Stimulated activated CD4-positive, alpha-beta T cell treated with anti-CD3 and anti-CD28 coated beads, Interleukin-2, amount 100 ng/mL, for 24 hours (primary cell): ENCODE data around the gene TREH.

ENCODE experiments used
- DNase-seq, 2 donors: peaks; one replicate each; pipeline ENCODE4 v3.0.0-alpha.2; 2020

The TREH gene

DNA sequence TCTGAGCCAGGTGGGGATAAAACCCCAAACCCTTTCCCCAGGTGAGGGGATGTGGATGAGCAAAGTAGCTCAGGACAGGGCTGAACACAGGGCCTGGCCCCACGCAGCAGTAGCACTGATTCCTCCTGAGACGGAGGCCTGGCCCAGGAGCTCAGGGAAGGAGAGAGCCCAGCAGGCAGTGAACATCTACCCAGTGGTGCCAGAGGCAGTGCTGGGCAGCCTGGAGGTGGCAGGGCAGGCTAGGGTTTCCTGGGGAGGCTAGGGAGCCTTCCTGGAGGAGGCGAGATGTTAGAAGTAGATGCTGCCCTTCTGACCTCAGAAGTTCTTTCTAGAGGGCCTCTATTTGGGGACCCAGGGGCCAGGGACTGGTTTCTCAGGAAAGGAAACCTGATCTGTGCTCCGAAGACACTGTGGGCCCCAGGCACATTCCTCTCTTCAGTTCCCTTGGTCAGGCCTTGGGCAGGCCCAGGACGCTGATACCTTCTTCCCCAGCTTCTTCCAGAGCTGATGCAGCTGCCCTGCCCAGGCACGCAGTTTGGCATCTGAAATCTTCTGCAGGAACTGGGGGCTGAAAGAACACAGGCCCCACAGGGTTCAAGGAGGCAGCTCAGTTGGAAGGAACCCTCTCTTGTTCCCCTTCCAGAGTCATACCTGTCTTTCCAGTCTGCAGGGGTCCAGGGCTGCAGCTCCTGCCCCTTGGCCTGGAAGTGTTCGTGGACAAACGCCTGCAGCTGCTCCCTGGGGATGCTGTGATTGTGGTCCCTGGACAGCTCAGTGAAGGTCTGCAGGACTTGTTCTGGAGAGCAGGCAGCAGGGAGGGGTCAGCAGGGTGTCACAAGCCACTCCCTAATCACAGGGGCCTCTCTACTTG, 16.8 kb downstream of the TREH start:
- DNase-seq = no peak

DNA sequence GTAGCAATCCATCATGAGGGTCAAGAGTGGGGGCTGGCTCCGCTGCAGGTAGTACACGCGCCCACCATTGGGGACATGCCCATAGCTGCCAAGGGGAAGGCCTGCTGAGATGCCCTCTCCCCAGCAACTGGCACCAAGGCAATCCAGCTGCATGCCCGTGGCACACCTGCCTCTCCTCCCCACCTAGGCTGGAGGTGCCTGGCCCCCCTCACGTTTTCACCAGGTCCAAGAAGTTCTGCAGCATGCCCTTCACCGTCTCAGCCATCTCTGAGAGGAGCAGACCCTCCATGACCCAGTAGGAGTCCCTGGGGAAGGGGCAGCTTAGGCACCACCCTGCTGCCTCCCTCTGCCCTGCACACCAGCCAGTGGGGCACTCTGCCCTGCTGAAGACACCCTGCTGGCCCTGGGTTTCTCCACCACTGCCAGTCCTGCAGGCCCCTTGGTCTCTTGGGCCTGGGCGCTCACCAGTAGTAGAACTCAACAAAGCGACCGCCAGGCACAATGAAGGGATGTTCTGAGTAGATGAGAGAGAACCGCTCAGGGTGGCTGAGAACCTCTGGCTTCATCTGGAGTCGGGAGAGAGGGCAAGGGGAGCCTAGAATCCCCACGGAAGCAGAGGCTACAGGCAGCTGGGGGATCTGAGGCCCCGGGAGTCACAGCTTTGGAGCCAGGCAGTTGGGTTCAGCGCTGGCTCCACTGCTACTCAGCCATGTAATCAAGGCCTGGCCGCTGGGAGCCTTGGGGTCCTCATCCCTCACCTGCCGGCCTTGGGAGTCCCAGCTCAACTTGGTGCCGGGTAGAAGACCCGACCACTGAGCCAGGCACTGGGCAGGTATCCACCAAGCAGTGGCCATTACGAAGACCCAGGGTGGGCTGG, 17.8 kb downstream of the TREH start:
- DNase-seq = no peak

DNA sequence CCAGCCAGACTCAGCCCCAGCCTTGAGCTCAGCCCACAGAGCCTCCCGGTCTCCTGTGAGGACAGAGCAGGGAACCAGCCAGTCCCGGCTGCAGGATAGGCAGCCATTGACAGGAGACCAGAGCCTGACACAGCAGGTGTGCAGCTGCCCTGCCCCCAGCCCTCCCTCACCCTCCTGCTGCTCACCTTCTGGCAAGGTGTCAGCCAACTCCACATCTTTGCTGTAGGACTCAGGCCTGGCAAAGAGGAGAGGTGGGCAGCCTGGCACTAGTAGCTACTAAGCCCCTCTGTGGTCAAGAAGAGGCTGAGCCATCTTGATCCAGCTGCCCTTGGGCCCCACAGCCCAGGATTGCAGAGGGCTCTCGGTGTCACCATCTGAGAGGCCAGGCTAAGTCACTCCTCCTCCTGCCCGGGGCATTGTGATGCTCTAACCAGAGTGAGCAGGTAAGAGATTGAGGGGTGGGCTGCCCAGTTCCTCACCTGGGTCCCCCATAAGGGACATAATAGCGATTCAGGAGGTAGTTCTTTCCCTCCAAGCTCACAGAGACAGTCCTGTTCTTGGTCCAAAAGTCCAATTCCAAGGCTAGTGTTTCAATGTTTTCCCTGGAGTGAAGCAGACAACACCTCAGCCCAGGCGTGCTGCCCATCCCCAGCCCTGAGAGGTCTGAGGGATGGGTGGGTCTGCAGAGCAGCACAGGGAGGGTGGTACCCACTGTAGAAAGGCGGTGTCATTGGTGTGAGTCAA, 18.6 kb downstream of the TREH start:
- DNase-seq = no peak

DNA sequence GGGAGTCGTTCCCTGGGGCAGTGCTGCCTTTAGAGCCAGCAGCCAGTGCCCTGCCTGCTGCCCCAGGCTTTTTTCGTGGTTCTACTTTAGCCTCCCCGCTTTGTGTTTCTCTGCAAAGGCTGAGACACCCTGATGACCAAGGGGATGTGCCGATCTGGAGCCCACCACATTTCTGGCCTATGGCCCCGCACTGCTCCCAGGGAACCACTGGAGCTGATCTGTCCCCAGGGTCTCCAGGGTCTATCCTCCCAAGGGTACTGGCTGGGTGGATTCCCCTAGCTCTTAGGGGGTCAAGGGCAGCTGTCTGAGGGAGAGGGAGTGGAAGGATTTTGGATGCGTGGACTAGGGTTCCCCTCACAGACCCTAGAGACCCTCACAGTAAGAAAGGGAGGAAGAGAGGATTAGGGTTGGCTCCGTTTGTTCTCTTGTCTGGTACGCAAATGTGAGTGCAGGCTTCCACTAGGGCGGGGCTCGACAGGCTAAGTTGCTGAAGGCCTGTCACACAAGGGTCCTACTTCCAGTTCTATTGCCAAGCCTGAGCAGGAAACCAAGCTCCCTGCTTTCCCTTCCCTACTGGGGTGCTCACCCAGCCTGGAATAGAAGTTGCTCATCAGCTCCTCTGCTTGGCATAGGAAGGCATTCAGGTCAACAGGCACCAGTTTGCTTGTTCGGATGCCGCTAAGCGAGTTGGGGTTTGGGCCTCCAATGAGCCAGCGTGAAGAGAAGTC, 19.3 kb downstream of the TREH start:
- no peak for DNase-seq

DNA sequence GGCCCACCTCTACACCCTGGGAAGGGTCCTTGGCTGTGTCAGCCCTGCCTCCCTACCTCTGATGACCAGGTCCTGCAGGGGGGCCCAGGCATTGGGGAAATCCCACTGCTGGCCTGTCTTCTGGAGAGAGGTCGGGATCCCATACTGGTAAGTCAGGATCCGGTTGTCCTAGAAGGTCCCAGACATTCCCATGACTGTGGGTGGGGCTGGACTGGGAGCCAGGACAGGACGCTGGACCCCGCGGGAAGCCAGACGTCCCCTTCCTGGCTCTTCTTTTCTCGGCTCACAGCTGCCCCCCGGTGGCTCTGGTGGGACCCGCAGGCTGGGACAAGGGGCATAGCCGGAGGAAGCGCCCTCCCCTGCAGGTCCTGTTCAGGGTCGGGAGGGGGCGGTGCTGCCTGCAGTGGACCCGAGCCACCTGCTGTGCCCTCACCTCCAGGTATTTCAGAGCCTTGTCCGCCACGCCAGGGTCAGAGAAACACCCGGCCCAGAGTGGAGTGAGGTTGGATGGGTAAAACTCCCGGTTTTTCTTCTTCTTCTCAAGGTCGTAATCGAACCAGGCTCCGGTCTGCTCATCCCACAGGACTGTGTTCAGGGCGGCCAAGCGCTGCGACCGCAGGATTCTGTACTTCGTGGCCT, 20.0 kb downstream of the TREH start:
- DNase-seq = peak; percentile 94 to 97

DNA sequence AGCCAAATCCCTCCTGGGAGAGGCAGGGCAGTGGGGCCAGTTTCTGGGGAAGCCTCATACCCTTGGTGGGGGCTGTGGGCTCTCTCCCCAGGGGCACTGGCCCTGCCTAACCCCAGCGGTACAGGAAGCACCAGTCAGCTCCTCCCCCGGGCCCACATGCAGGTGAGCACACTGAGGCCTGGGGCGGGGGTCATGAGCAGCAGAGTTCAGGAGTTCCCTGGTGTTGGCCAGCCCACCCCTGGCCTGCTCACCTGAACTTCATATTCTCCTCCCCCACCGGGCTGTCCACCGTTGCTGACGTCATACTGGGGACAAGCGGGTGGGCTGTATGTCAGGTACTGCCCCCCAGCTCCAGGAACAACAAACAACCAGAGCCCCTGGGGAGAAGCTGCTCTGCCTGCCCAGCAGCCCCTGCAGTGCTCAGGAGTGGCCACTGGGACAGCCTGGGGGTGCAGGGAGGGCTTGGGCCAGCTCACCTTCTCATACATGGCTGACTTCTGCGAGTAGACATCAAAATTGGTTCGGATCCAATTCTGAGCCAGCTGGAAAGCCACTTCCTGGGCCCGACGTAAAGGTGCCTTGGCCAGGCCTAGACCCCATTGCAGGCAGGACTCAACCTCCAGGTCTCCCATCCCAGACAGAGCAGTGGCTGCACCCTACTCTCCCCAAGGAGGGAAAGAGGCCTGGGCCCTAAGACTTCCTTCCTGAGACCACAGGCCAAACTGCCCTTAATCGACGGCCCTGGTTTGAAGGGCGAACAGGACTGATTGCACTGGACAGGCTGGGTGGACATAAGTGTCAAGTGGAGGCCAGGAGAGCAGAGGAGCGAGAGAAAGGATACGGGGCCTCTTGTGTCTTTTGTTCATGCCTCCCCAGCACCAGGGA, 20.8 kb downstream of the TREH start:
- DNase-seq = no peak

DNA sequence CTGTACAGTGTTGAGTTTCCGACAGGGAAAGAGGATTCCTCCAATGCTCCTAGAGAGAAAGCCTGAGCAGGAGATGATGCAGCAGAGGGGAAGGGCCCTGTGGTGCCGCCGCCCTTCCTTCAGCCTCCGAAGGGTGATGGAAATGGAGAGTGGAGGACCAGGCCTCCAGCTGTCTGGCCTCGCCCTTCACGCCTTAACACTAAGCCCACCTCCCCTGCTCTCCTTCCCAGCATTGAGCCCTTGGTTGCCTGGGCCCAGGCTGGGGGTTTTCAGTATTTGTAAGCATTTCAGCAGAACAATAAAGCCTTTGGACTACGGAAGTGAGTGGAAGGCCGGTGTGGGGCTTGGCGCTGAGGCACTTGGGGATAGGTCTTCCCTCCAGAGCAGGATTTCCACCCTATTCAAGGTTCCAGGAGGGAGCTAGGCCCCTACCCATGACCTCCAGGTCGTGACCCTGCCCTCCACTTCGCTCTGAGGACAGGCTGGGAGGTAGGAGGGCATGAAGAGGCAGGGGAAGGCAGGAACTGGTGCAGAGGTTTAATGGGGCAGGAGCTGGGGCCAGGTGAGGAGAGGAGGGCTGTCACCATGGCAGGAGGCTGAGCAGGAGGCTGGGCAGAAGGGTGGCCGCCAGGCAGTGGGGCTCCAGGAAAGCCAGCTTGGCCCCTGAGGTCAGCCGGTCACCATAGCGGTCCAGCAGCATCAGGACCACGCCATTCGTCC, 21.6 kb downstream of the TREH start:
- no peak for DNase-seq

DNA sequence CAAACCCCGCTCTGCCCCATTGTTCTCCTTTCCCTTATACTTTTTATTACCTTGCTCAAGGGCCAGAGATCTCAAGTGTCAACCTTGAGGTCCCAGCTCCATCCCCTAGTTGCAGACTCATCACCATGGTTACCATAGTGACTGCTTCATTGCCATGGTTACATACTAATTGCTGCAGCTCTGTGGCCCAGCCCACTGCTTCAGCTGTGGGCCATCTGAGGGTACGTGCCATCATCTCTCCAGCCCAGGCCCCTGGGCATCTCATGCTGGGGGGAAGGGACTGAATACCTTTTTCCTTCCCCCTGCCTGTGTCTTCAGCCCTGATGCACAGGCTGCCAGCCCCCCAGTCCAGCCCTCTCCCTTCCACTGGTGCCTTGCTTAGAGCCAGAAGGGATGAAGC, 22.2 kb downstream of the TREH start:
- DNase-seq = no peak

DNA sequence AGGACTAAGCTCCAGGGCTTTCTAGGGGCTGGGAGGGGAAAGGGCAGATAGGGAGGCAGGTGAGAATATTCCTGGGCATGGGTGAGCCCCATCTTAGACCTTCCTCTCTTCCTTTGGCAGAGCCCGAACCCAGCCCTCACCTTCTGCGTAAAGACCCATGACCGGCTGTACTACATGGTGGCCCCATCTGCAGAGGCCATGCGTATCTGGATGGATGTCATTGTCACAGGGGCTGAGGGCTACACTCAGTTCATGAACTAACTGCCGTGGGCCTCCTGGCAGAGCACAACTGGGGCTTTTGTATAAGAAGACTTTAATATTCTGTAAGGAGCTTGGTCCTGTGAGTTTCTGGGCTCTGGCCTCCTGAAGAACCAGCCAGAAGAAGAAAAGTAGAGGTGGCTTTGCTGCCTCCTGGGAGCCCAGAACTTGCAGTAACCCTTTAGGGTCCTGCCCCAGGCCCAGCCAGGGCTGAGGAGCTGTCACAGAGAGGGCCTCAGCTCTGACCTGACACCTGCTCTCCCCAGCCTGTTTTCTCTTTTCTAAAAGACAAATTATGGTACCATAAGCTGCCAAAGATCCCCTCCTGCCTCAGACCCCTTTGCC, 22.8 kb downstream of the TREH start:
- no peak for DNase-seq

DNA sequence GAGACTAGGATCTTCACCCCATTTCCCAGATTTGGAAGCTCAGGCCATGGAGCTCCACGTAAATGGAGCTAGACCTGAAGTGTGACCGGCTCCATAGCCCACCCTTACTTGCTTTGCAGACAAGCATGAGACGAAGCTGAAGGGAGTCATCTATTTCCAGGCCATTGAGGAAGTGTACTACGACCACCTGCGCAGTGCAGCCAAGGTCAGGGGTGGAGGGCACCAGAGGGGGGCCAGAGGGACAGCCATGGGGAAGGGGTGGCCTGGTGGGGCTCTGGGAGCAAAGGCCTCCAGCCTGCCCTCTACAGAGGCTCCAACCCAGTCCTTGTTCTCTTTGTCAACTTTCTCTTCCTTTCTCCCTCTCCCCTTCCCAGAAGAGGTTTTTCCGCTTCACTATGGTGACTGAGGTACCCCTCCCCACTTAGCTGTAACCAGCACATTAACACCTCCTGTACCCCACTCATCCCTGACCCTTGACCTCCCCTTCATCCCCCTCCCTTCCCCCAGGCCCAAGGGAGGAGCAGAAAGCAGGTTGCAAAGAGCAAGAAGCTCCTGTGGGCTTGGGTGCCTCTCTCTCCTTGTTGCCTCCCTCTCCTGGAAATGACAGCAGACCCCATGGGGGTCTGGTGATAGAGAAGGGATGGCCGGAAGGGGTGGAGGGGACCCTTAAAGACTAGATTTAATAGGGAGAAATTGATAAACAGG, 23.8 kb downstream of the TREH start:
- DNase-seq = no peak

DNA sequence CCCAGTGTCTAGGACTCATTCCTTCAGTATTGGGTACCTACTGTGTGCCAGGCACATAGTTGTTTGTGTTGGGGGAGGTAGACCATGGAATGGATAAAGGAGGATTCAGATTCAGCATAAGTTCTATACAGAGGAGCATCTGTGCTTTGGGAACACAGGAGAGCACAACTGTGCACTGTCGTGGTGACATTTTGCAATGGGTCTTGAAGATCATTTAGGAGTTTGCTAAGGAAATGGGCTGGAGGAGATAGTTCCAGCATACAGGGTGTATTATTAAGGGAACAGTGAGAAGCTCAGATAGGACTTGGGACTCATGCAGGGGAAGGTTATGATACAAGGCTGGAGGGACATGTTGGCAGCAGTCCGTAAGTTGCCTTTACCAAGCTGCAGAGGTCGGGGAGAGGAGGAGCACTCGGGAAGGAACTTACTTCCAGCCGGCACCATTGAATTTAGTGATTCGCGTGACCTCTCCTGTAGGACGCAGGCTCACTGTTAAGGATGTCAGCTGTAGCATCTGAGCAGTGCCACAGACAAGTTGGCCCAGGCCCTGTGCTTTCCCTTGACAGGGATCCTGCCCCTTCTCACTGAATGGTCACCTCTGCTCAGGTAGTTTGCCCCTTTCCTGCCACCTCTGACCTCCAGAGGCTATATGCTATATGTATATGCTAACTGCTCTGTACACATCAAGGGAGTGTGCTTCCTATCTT, 25.6 kb downstream of the TREH start:
- DNase-seq = no peak

DNA sequence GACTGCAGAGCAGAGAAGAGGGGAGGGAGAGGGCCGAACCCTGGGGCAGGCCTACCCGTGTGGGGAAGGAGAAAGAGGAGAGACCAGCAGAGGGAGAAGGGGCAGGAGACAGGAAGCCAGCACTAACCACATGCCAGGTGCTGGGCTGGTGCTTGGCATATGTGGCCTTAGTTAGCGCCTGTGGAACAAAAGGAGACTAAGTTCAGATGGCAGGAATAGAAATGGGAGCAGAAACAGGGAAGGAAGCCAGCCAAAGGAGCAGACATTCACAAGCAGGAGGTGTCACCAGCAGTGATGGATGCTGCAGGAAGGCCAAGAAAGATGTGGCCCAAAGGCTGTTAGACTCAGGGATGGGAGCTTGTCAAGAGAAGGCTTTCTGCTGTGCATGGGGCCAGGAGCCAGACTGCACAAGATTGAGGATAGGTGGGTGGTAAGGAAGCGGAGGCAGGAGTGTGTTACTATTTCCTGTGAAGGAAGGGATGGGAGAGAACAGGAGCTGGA, 26.7 kb downstream of the TREH start:
- DNase-seq = no peak

DNA sequence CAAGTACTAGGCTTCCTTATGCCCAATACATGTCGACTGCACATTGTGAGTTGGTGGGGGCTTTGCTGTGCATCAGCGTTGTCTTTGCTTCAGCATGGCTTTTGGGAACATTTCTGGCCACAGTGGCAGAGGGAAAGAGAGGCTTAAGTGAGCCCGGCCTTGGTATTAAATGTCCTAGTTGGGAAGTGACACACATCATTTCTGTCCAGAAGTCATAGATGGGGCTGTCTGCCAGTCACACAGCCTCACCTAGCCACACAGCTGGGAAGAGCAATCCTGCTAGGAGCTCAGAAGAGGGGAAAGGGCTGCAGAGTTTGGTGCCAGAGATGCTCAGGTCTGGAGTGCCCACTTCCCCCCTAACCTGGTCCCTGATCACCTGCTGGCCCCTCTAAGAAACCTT, 27.6 kb downstream of the TREH start:
- no peak for DNase-seq

DNA sequence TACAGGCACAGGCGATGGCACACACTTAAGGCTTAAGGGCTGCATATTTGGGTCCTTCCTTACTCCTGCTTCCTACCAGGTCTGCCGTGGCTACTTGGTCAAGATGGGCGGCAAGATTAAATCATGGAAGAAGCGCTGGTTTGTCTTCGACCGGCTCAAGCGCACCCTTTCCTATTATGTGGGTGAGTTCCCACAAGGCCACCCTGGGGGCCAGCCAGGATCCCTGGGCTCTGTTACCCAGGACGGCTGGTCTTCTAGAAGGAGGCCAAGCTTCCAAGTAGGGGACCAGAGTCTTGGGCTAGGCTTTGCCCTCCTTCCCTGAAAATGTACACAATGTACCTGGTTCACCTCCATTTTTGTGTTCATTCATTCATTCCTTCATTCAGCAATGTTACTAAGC, 29.1 kb downstream of the TREH start:
- no peak for DNase-seq

DNA sequence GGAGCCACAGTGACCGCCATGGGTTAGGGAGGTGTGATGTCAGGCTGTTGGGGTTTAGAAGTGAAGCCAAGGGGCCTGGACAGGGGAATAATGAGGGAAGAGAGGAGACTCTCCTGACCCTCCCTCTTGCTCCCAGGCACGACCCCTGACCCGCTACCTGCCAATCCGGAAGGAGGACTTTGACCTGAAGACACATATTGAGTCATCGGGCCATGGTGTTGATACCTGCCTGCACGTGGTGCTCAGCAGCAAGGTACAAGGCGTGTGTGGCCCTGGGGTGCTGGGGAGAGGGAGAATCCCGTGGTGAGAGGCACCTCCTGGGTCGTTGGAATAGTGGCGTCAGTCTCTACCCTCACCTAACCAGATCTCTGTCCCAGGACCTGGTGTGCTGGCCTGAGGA, 29.5 kb downstream of the TREH start:
- DNase-seq = no peak

DNA sequence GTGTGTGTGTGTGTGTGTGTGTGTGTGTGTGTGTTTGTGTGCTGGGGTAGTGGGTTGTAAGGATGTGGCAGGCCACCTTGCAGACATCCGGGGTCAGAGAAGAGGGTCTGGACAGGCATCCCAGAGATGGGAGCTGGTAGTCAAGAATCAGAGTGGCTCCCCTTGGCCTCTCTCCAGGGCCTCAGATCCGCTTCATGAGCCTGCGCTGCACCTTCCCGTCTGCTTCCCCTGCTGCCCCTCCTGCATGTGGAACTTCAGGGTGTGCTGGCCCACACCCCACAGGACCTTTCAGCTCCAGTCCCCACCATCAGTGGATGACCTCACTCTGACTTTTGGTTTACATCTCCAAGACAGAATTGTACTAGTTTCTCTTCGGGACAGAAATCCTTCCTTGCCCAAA, 31.2 kb downstream of the TREH start:
- DNase-seq = no peak

DNA sequence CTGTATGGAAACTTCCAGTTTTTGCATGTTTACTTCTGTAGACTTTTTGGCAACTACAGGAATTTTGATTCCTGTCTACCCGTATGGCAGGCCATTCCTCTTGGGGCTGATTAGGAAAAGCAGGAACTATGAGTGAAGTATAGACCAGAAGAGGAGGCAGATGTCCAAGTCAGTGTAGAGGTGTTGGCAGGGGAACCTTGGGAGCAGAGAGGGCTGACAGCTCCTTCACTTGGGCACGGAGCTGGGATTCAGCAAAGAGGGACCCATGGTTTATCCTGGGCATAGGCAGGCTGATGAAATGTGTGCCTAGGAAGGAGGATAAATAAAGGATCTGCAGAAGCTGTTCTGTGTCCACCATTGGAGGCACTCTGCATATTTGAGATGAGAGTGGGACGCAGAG, 33.1 kb downstream of the TREH start:
- DNase-seq = no peak

DNA sequence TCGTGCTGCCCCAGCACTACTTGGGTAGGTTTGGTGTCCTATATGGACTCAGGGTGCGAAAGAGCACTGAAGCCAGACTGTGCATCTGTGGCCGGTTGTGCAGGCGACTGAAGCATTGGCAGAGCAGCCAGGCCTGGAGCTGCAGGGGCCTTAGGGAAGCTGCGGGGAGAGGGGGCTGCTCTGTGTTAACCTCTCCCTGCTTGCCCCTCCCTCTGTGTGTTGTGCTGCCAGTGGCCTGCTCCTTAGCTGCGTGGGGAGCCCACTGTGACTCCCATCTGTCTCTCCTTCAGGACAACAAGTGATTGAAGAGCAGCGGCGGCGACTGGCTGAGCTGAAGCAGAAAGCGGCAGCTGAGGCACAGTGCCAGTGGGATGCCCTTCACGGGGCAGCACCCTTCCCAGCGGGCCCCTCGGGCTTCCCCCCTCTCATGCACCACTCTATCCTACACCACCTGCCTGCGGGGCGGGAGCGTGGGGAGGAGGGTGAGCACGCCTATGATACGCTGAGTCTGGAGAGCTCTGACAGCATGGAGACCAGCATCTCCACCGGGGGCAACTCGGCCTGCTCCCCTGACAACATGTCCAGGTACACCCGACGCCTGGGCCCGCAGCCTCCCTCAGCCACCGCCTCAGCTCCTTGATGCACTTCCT, 34.3 kb downstream of the TREH start:
- DNase-seq = no peak
